ENCODE results near the gene IL9. TPM values are rescaled to one million over a fixed set of nuclear protein-coding genes. Genes with fewer than 3 reads are reported as not detected.

The IL9 gene
- total and polyA plus RNA-seq, 2 experiments from 2014 or later: not detected

- Histone ChIP-seq H4K20me1 (ENCODE audit: insufficient read depth) (no peaks in the 10 kb centered on the region), H3K4me3 (no peak overlapping the region), H3K9me3 (ENCODE audit: low read depth) (no peaks in the 10 kb centered on the region), H3K36me3 (ENCODE audit: low read depth) (no peaks in the 10 kb centered on the region), H3K9ac (no peak overlapping the region), H3F3A (ENCODE audit: insufficient read depth) (no peaks in the 10 kb centered on the region), H3K27me3 (replicated peaks; ENCODE audit: insufficient read depth) (no peaks in the 10 kb centered on the region; the same call in 1 of the 2 replicates), H3K4me2 (ENCODE audit: unreplicated experiment) (no peak overlapping the region), H2AFZ (no peak overlapping the region), H3K79me2 (ENCODE audit: insufficient read depth) (no peaks in the 10 kb centered on the region), H3K4me1 (ENCODE audit: insufficient read depth) (peaks cover 15% of the 10 kb centered on the region; the same call in 1 of the 2 replicates), H3K27ac (no peak overlapping the region), H3K9me2 (ENCODE audit: insufficient read depth) (no peaks in the 10 kb centered on the region)
- TF ChIP-seq EZH2phosphoT487 (IDR thresholded peaks at IDR 0.05; ENCODE audit: insufficient read depth, low read depth) (no peak), EZH2 (IDR thresholded peaks at IDR 0.05; ENCODE audit: insufficient read depth, poor library complexity, severe bottlenecking) (no peak)
- 76 to 79% methylated on average over 3 of the region's 3 CpGs for WGBS, 2 experiments (ENCODE audit: low coverage in 1 of 2, low lambda C conversion rate in 2 of 2, missing lambda C conversion rate in 2 of 2)
- in situ Hi-C loops (cut with MboI): loop anchor here (10.0 to 25.0 kb wide), 2 partner anchors 302 to 879 kb away; no protein-coding TSS in a partner anchor
- DNase-seq: no peak
Measured at GRCh38 chr5:135883026-135883425, 12.6 kb downstream of the IL9 start.

DNA sequence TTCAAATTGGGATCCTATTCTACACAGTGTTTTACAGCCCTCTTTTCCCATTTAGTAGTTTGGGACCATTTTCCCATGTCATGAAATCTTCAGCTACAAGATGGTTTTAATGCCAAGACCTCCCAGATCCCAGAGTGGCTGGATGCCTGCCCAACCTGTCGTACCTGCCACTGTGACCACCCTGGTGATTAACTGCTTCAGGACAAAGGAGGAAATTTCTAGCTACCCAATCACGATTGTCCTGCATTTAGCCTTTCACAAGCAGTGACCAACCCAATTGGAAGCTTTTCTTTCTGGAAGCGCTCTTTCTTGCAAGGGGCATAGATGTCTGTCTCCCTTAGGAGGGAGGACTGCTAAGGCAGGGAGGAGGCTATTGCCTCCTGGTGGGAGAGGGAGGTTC is 13.8 kb downstream of the IL9 start:
- Histone ChIP-seq H3K9ac (no peak overlapping the region), H3K9me2 (ENCODE audit: insufficient read depth) (no peaks in the 10 kb centered on the region), H3K27ac (no peak overlapping the region), H3K79me2 (ENCODE audit: insufficient read depth) (no peaks in the 10 kb centered on the region), H3K27me3 (replicated peaks; ENCODE audit: insufficient read depth) (no peaks in the 10 kb centered on the region; the same call in 1 of the 2 replicates), H3K4me2 (ENCODE audit: unreplicated experiment) (no peak overlapping the region), H3K4me3 (no peak overlapping the region), H3K36me3 (ENCODE audit: low read depth) (no peaks in the 10 kb centered on the region), H4K20me1 (ENCODE audit: insufficient read depth) (no peaks in the 10 kb centered on the region), H2AFZ (no peak overlapping the region), H3F3A (ENCODE audit: insufficient read depth) (no peaks in the 10 kb centered on the region), H3K4me1 (ENCODE audit: insufficient read depth) (peaks cover 10% of the 10 kb centered on the region; the same call in 1 of the 2 replicates), H3K9me3 (ENCODE audit: low read depth) (no peaks in the 10 kb centered on the region)
- no peak for DNase-seq
- WGBS, 2 experiments (ENCODE audit: low coverage in 1 of 2, low lambda C conversion rate in 2 of 2, missing lambda C conversion rate in 2 of 2): 50 to 72% methylated on average over 3 of the region's 3 CpGs
- in situ Hi-C loops (cut with MboI): loop anchor here (10.0 to 25.0 kb wide), 2 partner anchors 303 to 880 kb away; no protein-coding TSS in a partner anchor
- TF ChIP-seq EZH2 (IDR thresholded peaks at IDR 0.05; ENCODE audit: insufficient read depth, poor library complexity, severe bottlenecking) (no peak), EZH2phosphoT487 (IDR thresholded peaks at IDR 0.05; ENCODE audit: insufficient read depth, low read depth) (no peak)

- Histone ChIP-seq H3F3A (ENCODE audit: insufficient read depth) (no peaks in the 10 kb centered on the region), H3K4me1 (ENCODE audit: insufficient read depth) (peaks cover 10% of the 10 kb centered on the region; the same call in 1 of the 2 replicates), H2AFZ (no peak overlapping the region), H3K79me2 (ENCODE audit: insufficient read depth) (no peaks in the 10 kb centered on the region), H3K9me3 (ENCODE audit: low read depth) (no peaks in the 10 kb centered on the region), H3K27ac (no peak overlapping the region), H3K9ac (no peak overlapping the region), H3K27me3 (replicated peaks; ENCODE audit: insufficient read depth) (no peaks in the 10 kb centered on the region; the same call in 1 of the 2 replicates), H4K20me1 (ENCODE audit: insufficient read depth) (no peaks in the 10 kb centered on the region), H3K36me3 (ENCODE audit: low read depth) (no peaks in the 10 kb centered on the region), H3K9me2 (ENCODE audit: insufficient read depth) (no peaks in the 10 kb centered on the region), H3K4me3 (no peak overlapping the region), H3K4me2 (ENCODE audit: unreplicated experiment) (no peak overlapping the region)
- no peak for TF ChIP-seq EZH2 (IDR thresholded peaks at IDR 0.05; ENCODE audit: insufficient read depth, poor library complexity, severe bottlenecking)
- TF ChIP-seq EZH2phosphoT487 (IDR thresholded peaks at IDR 0.05; ENCODE audit: insufficient read depth, low read depth): no peak
- peak; percentile 11 for DNase-seq
- in situ Hi-C loops (cut with MboI): loop anchor here (10.0 to 25.0 kb wide), 2 partner anchors 304 to 881 kb away; no protein-coding TSS in a partner anchor
- WGBS, 2 experiments (ENCODE audit: low coverage in 1 of 2, low lambda C conversion rate in 2 of 2, missing lambda C conversion rate in 2 of 2): 3 to 7% methylated on average over 3 to 4 of the region's 4 CpGs
Measured at GRCh38 chr5:135881244-135881643, 14.4 kb downstream of the IL9 start.

- TF ChIP-seq EZH2phosphoT487 (IDR thresholded peaks at IDR 0.05; ENCODE audit: insufficient read depth, low read depth) (no peak), EZH2 (IDR thresholded peaks at IDR 0.05; ENCODE audit: insufficient read depth, poor library complexity, severe bottlenecking) (no peak)
- no peaks in the 10 kb centered on the region for H3K9me3 ChIP-seq (ENCODE audit: low read depth)
- no peaks in the 10 kb centered on the region for H3K9me2 ChIP-seq (ENCODE audit: insufficient read depth)
- H3K27ac ChIP-seq: no peak overlapping the region
- H4K20me1 ChIP-seq (ENCODE audit: insufficient read depth): no peaks in the 10 kb centered on the region
- H3F3A ChIP-seq (ENCODE audit: insufficient read depth): no peaks in the 10 kb centered on the region
- H3K79me2 ChIP-seq (ENCODE audit: insufficient read depth): no peaks in the 10 kb centered on the region
- H3K4me3 ChIP-seq: no peak overlapping the region
- no peaks in the 10 kb centered on the region; the same call in 1 of the 2 replicates for H3K27me3 ChIP-seq (replicated peaks; ENCODE audit: insufficient read depth)
- no peaks in the 10 kb centered on the region for H3K36me3 ChIP-seq (ENCODE audit: low read depth)
- H2AFZ ChIP-seq: no peak overlapping the region
- in situ Hi-C loops (cut with MboI): loop anchor here (10.0 to 25.0 kb wide), 2 partner anchors 304 to 882 kb away; no protein-coding TSS in a partner anchor
- 67 to 75% methylated on average over 6 to 7 of the region's 7 CpGs for WGBS, 2 experiments (ENCODE audit: low coverage in 1 of 2, low lambda C conversion rate in 2 of 2, missing lambda C conversion rate in 2 of 2)
- H3K9ac ChIP-seq: no peak overlapping the region
- H3K4me2 ChIP-seq (ENCODE audit: unreplicated experiment): no peak overlapping the region
- DNase-seq: peak; percentile 23
- H3K4me1 ChIP-seq (ENCODE audit: insufficient read depth): peaks cover 10% of the 10 kb centered on the region; the same call in 1 of the 2 replicates
Measured at GRCh38 chr5:135880801-135881200, 14.8 kb downstream of the IL9 start.

Measured in GM23248 (cell line).